SKM-1 (cell line): Measurements from ENCODE around the gene SYT4.

Experiments used
- DNase-seq: peaks from one replicate; lab custom pipeline; 2025; ENCODE audit not compliant: unreplicated experiment; lab: John Stamatoyannopoulos, UW

Gene SYT4

DNA sequence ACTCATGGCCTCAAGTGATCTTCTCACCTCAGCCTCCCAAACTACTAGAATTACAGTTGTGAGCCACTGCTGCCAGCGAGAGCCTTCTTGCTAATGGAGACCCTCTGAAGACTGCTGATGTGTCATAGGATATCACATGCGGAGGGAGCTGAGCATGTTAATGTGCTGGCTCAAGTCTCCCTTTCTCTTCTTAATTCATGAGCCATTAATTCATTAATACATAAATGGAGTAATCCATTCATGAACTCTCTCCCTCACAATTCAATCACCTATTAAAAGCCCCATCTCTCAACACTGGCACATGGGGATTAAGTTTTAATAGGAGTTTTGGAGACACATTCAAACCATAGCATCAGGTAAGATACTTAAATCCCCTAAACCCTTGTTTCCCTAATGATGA lies 54.8 kb downstream of the SYT4 start:
- DNase-seq = no peak

DNA sequence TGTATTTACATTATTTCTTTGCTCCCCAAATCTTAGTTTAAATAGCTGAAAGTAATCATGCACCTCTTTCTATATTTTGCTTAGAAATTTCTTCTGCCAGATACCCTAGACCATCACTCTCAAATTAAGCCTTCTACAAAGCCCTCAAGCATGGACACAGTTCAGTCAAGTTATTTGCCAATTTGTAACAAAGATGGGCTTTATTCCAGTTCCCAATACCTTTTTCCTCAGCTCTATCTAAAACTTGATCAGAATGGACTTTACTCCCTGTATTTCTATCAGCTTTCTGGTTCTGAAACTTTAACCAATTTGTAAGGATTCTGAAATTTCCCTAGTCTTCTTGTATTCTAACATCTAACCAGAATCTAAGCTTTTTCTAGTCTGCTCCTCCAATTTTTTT lies 56.6 kb downstream of the SYT4 start:
- DNase-seq = no peak
